Measurements from ENCODE around the gene SYNC. TPM values are rescaled to one million over a fixed set of nuclear protein-coding genes. Genes with fewer than 3 reads are reported as not detected.

Gene SYNC
- total and polyA plus RNA-seq, 9 of the 15 experiments (the other 6 are each of a cell fraction or from before 2014, with no cell fraction given), result 0.49 to 1.1 (median 0.87) TPM

DNA sequence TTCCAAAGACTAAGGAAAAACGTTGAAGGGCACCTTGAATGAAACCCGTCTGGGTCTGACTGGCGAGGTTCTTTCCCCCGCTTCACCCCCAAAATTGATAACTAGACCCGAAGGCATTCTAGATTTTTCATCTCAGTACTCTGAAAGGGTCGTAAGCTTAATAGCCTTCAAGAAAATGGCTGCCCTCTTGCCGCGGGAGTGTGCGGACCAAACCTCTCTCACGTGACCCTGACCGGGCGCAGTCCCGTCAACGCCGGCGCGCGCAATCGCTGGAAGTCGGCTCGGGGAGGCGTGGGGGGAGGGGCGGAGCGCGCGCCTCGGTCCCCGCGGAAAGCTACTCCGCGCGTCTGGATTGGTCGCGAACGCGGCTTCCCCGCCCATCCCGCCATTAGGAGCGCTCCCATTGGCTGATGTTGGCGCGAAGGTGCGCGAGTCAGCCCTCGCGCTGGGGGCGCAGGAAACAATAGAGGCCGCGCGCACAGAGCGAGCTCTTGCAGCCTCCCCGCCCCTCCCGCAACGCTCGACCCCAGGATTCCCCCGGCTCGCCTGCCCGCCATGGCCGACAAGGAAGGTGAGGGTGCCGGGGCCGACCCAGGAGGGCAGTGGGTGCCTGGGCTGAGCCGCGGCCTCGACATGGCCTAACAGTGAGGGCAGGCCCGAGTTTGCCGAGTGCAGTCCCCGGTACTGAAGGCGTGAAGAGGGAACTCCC lies 51.7 kb downstream of the SYNC start, which contains the start of gene RBBP4 (continued):
- TF ChIP-seq, protein P1, sequence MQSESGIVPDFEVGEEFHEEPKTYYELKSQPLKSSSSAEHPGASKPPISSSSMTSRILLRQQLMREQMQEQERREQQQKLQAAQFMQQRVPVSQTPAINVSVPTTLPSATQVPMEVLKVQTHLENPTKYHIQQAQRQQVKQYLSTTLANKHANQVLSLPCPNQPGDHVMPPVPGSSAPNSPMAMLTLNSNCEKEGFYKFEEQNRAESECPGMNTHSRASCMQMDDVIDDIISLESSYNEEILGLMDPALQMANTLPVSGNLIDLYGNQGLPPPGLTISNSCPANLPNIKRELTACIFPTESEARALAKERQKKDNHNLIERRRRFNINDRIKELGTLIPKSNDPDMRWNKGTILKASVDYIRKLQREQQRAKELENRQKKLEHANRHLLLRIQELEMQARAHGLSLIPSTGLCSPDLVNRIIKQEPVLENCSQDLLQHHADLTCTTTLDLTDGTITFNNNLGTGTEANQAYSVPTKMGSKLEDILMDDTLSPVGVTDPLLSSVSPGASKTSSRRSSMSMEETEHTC (IDR thresholded peaks at IDR 0.05), result peak; percentile 83; the same call in 1 of the 2 replicates
- no peak for TF ChIP-seq DACH1 (IDR thresholded peaks at IDR 0.05; ENCODE audit: partially characterized antibody)
- TF ChIP-seq SAFB (IDR thresholded peaks at IDR 0.05; ENCODE audit: borderline replicate concordance, low read depth, low read length), result no peak
- no peak for TF ChIP-seq CBFA2T3 (IDR thresholded peaks at IDR 0.05)
- TF ChIP-seq, protein P2, sequence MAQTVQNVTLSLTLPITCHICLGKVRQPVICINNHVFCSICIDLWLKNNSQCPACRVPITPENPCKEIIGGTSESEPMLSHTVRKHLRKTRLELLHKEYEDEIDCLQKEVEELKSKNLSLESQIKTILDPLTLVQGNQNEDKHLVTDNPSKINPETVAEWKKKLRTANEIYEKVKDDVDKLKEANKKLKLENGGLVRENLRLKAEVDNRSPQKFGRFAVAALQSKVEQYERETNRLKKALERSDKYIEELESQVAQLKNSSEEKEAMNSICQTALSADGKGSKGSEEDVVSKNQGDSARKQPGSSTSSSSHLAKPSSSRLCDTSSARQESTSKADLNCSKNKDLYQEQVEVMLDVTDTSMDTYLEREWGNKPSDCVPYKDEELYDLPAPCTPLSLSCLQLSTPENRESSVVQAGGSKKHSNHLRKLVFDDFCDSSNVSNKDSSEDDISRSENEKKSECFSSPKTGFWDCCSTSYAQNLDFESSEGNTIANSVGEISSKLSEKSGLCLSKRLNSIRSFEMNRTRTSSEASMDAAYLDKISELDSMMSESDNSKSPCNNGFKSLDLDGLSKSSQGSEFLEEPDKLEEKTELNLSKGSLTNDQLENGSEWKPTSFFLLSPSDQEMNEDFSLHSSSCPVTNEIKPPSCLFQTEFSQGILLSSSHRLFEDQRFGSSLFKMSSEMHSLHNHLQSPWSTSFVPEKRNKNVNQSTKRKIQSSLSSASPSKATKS (CRISPR knock-in tag; IDR thresholded peaks at IDR 0.05), result 0 out of 2 replicates have a peak, but pooled peaks have one; percentile 67
- no peak for TF ChIP-seq CCAR2 (IDR thresholded peaks at IDR 0.05; ENCODE audit: low read depth, low read length)
- TF ChIP-seq ZNF668 (CRISPR knock-in tag; IDR thresholded peaks at IDR 0.05), result peak; percentile 95
- TF ChIP-seq ZNF57 (CRISPR knock-in tag; IDR thresholded peaks at IDR 0.05), result peak; percentile 92
- TF ChIP-seq FIP1L1 (IDR thresholded peaks at IDR 0.05; ENCODE audit: low read depth, low read length, poor library complexity, severe bottlenecking), result peak; percentile 72
- peak; percentile 99 for TF ChIP-seq BHLHE40 (IDR thresholded peaks at IDR 0.05; ENCODE audit: low read length)
- TF ChIP-seq TRIM24 (IDR thresholded peaks at IDR 0.05), result peak; percentile 17 to 76; a peak in 3 of 4 replicates
- TF ChIP-seq ZNF589 (CRISPR knock-in tag; IDR thresholded peaks at IDR 0.05; ENCODE audit: low read depth), result peak; percentile 100
- TF ChIP-seq NCOA4 (IDR thresholded peaks at IDR 0.05; ENCODE audit: partially characterized antibody), result no peak
- TF ChIP-seq POU5F1 (IDR thresholded peaks at IDR 0.05; ENCODE audit: borderline replicate concordance, low read depth, low read length, partially characterized antibody), result no peak
- TF ChIP-seq RAD51 (IDR thresholded peaks at IDR 0.05; ENCODE audit: borderline replicate concordance, low read depth), result peak; percentile 96
- TF ChIP-seq ZNF121 (CRISPR knock-in tag; conservative IDR thresholded peaks at IDR 0.05), result no peak
- no peak for TF ChIP-seq XRCC3 (IDR thresholded peaks at IDR 0.05)
- TF ChIP-seq NR4A1 (CRISPR knock-in tag; IDR thresholded peaks at IDR 0.05), result peak; percentile 99
- peak; percentile 99 for TF ChIP-seq NR4A1 (tag; IDR thresholded peaks at IDR 0.05)
- peak; percentile 54; the same call in 1 of the 2 replicates for TF ChIP-seq SRSF1 (IDR thresholded peaks at IDR 0.05; ENCODE audit: low read depth, low read length)

Measured in K562 (cell line).